Endothelial cell of umbilical vein (primary cell): ENCODE measurements around the gene CDKN3.
"Not testable (repeated sequence)": the region's sequence is repeated elsewhere in the genome, so short reads cannot be mapped to it uniquely, and the experiment has no call there.

Experiments
- CTCF ChIP-seq, 2 donors: IDR thresholded peaks; 1 replicate in 1 of 2; 2 replicates in 1 of 2; pipeline ENCODE4 v1.5.1; 2011; ENCODE audit warnings: low read length in 2 of 2, mild to moderate bottlenecking in 2 of 2, moderate library complexity in 2 of 2, control low read depth in 1 of 2, inconsistent platforms in 1 of 2, low read depth in 1 of 2; ENCODE audit not compliant: insufficient read depth in 1 of 2; ENCODE audit errors: extremely low read depth in 1 of 2
- EZH2 ChIP-seq: IDR thresholded peaks from 2 replicates; pipeline ENCODE4 v1.6.1; 2012; ENCODE audit warnings: borderline replicate concordance, low read depth, mild to moderate bottlenecking, moderate library complexity, low read length, inconsistent platforms; ENCODE audit not compliant: severe bottlenecking
- POLR2A ChIP-seq: IDR thresholded peaks from 2 replicates; pipeline ENCODE4 v1.6.1; 2012; ENCODE audit warnings: low read depth, mild to moderate bottlenecking, control low read depth, low read length
- POLR2AphosphoS5 ChIP-seq: IDR thresholded peaks from 2 replicates; pipeline ENCODE4 v1.6.1; 2012; ENCODE audit warnings: low read depth, mild to moderate bottlenecking, control low read depth, low read length, moderate library complexity; ENCODE audit not compliant: insufficient read depth

DNA sequence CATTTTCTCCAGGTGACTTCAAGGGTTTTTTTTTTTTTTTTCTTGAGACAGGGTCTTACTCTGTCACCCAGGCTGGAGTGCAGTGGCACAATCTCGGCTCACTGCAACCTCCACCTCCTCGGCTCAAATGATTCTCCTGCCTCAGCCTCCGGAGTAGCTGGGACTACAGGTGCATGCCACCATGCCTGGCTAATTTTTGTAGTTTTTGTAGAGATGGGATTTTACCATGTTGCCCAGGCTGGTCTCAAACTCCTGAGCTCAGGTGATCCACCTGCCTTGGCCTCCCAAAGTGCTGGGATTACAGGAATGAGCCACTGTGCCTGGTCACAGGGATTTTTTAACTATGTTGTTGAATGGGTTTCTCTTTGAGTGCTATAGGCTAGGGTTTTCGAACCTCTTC lies 41.1 kb downstream of the CDKN3 start:
- TF ChIP-seq POLR2A; CTCF (IDR thresholded peaks at IDR 0.05; ENCODE audit: extremely low read depth in 1 of 2, insufficient read depth in 1 of 2, low read depth in 1 of 2, low read length in 2 of 2); POLR2AphosphoS5; EZH2: not testable (repeated sequence)
